Neutrophil (primary cell): ENCODE results near the gene LY86.

Source experiments
- H3K27ac ChIP-seq: fragments of 200-600 bp; sonication (generic); 2 replicates; pipeline ENCODE4 v1.5.1; 2016; ENCODE audit warnings: mild to moderate bottlenecking, moderate library complexity
- H3K27me3 ChIP-seq: fragments of 200-600 bp; sonication (generic); 2 replicates; pipeline ENCODE4 v1.6.0; 2016; ENCODE audit warnings: mild to moderate bottlenecking
- H3K36me3 ChIP-seq: fragments of 200-600 bp; sonication (generic); 2 replicates; pipeline ENCODE4 v1.5.1; 2017
- H3K4me1 ChIP-seq, 2 experiments: fragments of 200-600 bp in 1 of 2; sonication (generic) in 1 of 2; 1 replicate in 1 of 2; 2 replicates in 1 of 2; pipeline versions ENCODE4 v1.5.1 to v1.6.1; 2013 to 2016; ENCODE audit warnings: low read depth in 1 of 2, low read length in 1 of 2, mild to moderate bottlenecking in 1 of 2, moderate library complexity in 1 of 2; ENCODE audit not compliant: control insufficient read depth in 1 of 2, insufficient read depth in 1 of 2
- H3K4me3 ChIP-seq, 2 experiments: fragments of 200-600 bp in 1 of 2; sonication (generic) in 1 of 2; 1 replicate in 1 of 2; 2 replicates in 1 of 2; pipeline ENCODE4 v1.5.1; 2013 to 2016; ENCODE audit warnings: low read depth in 1 of 2, low read length in 1 of 2, mild to moderate bottlenecking in 1 of 2, moderate library complexity in 1 of 2
- H3K9me3 ChIP-seq: fragments of 200-600 bp; sonication (generic); 2 replicates; pipeline ENCODE4 v1.5.1; 2016
- CTCF ChIP-seq: fragments of 200-600 bp; sonication (generic); IDR thresholded peaks from 2 replicates; pipeline ENCODE4 v1.5.1; 2016; ENCODE audit warnings: antibody characterized with exemption

LY86 gene

GRCh38 chr6:6700407-6701270 is 112.1 kb downstream of the LY86 start:
- H3K9me3 ChIP-seq: no peaks in the 10 kb centered on the region
- peak overlapping the region; percentile 76 for H3K27ac ChIP-seq
- TF ChIP-seq CTCF: no peak
- H3K27me3 ChIP-seq: no peaks in the 10 kb centered on the region
- H3K4me1 ChIP-seq: peaks cover 88 to 94% of the 10 kb centered on the region in 2 experiments
- H3K4me3 ChIP-seq: no peak overlapping the region
- no peaks in the 10 kb centered on the region for H3K36me3 ChIP-seq

- H3K36me3 ChIP-seq: no peaks in the 10 kb centered on the region
- peaks cover 87 to 93% of the 10 kb centered on the region in 2 experiments for H3K4me1 ChIP-seq
- no peak for TF ChIP-seq CTCF
- H3K9me3 ChIP-seq: no peaks in the 10 kb centered on the region
- no peak overlapping the region for H3K4me3 ChIP-seq
- H3K27me3 ChIP-seq: no peaks in the 10 kb centered on the region
- peak overlapping the region; percentile 76 for H3K27ac ChIP-seq
These were observed 113.3 kb downstream of the LY86 start for GRCh38 chr6:6701864-6702263.

- Histone ChIP-seq H3K27me3 (no peaks in the 10 kb centered on the region), H3K9me3 (no peaks in the 10 kb centered on the region), H3K4me1 (peaks cover 79 to 86% of the 10 kb centered on the region in 2 experiments), H3K4me3 (no peak overlapping the region), H3K27ac (peak overlapping the region; percentile 67), H3K36me3 (no peaks in the 10 kb centered on the region)
- no peak for TF ChIP-seq CTCF
These were observed 115.2 kb downstream of the LY86 start for GRCh38 chr6:6703699-6704098.
